T-cell (primary cell): ENCODE measurements around the gene FAM135A. TPM values are rescaled to one million over a fixed set of nuclear protein-coding genes. Genes with fewer than 3 reads are reported as not detected.
A peak's percentile ranks its signal among the peaks of the same experiment; 100 is the strongest.
"Not testable (repeated sequence)": the region's sequence is repeated elsewhere in the genome, so short reads cannot be mapped to it uniquely, and the experiment has no call there.

Source experiments
- ATAC-seq, 4 experiments: fragments of 200-7000 bp in 3 of 4; fragments of 150-1000 bp in 1 of 4; cut with Tn5 transposase; replicated peaks in 1 of 4; 1 replicate in 3 of 4; 2 replicates in 1 of 4; pipeline ENCODE4 v1.10.0; 2021; ENCODE audit warnings: moderate library complexity in 3 of 4, mild to moderate bottlenecking in 2 of 4, moderate number of reproducible peaks in 1 of 4
- CTCF ChIA-PET, 2 donors: fragments of 300-600 bp; sonication (Branson Sonifier 250); formaldehyde crosslinking; loops; one replicate each; lab custom pipeline; 2022; ENCODE audit warnings: antibody characterized with exemption in 2 of 2; lab: Charles Lee
- POLR2A ChIA-PET, 2 donors: fragments of 300-600 bp; sonication (Branson Sonifier 250); formaldehyde crosslinking; loops; one replicate each; lab custom pipeline; 2022; ENCODE audit warnings: antibody characterized with exemption in 2 of 2; lab: Charles Lee
- DNase-seq, 35 experiments: peaks; one replicate each; pipeline versions ENCODE4 v3.0.0 to v3.0.0-alpha.2; 2013 to 2023
- H3K27ac ChIP-seq: one replicate; pipeline ENCODE4 v1.5.1; 2013; ENCODE audit warnings: low read length
- H3K27me3 ChIP-seq, 2 experiments: replicated peaks in 1 of 2; 1 replicate in 1 of 2; 2 replicates in 1 of 2; pipeline versions ENCODE4 v1.6.1 to v1.7.0; 2013; ENCODE audit warnings: low read length in 1 of 2, mixed read lengths in 1 of 2; ENCODE audit not compliant: control insufficient read depth in 2 of 2, insufficient read depth in 2 of 2; ENCODE audit errors: extremely low read depth in 1 of 2
- H3K36me3 ChIP-seq, 2 donors: 1 replicate in 1 of 2; 2 replicates in 1 of 2; pipeline versions ENCODE4 v1.6.1 to v1.7.0; 2013; ENCODE audit warnings: low read length in 1 of 2; ENCODE audit not compliant: control insufficient read depth in 2 of 2, insufficient read depth in 1 of 2; ENCODE audit errors: extremely low read depth in 1 of 2
- H3K4me1 ChIP-seq, 2 experiments: 1 replicate in 1 of 2; 2 replicates in 1 of 2; pipeline versions ENCODE4 v1.6.1 to v1.7.0; 2013; ENCODE audit warnings: low read length in 2 of 2, mixed read lengths in 1 of 2; ENCODE audit not compliant: insufficient read depth in 2 of 2, control insufficient read depth in 1 of 2; ENCODE audit errors: extremely low read depth in 1 of 2
- H3K4me3 ChIP-seq, 2 donors: 1 replicate in 1 of 2; 2 replicates in 1 of 2; pipeline versions ENCODE4 v1.5.1 to v1.7.0; 2013; ENCODE audit warnings: mild to moderate bottlenecking in 2 of 2, low read length in 1 of 2, moderate library complexity in 1 of 2; ENCODE audit not compliant: control insufficient read depth in 1 of 2; ENCODE audit errors: extremely low read depth in 1 of 2
- H3K9me3 ChIP-seq: 2 replicates; pipeline ENCODE4 v1.7.0; 2013
- H3K27ac Mint-ChIP-seq, 2 donors: one replicate each; pipeline ENCODE4 v1.8.0; 2020 to 2021; ENCODE audit warnings: mild to moderate bottlenecking in 2 of 2, mixed read lengths in 2 of 2
- H3K27me3 Mint-ChIP-seq, 2 donors: one replicate each; pipeline ENCODE4 v1.8.0; 2021 to 2022; ENCODE audit warnings: mixed read lengths in 2 of 2
- H3K36me3 Mint-ChIP-seq: one replicate; pipeline ENCODE4 v1.8.0; 2021; ENCODE audit warnings: mixed read lengths
- H3K4me1 Mint-ChIP-seq, 3 donors: one replicate each; pipeline ENCODE4 v1.8.0; 2020 to 2022; ENCODE audit warnings: mixed read lengths in 3 of 3, mild to moderate bottlenecking in 1 of 3
- H3K4me3 Mint-ChIP-seq, 3 donors: one replicate each; pipeline ENCODE4 v1.8.0; 2020 to 2022; ENCODE audit warnings: mild to moderate bottlenecking in 3 of 3, mixed read lengths in 3 of 3, moderate library complexity in 3 of 3
- H3K9me3 Mint-ChIP-seq, 3 donors: one replicate each; pipeline ENCODE4 v1.8.0; 2020 to 2022; ENCODE audit warnings: mixed read lengths in 3 of 3
- WGBS: methylation state at CpG from one replicate; pipeline ENCODE4 v1.1.5; 2013; ENCODE audit warnings: missing lambda C conversion rate; ENCODE audit not compliant: insufficient coverage; 5-methylcytosine and 5-hydroxymethylcytosine counted together
- total RNA-seq, 35 experiments: library from RNA in 6 of 35; stranded (reverse) in 6 of 35; fragments of 120-200 nt in 1 of 35; gene quantifications; one replicate each; pipeline versions ENCODE4 v1.2.1 to v1.2.4 and lab custom pipeline; 2013 to 2026

The FAM135A gene
- total RNA-seq, 5 donors from 2014 or later (not counting 1 experiment from before 2014, with no cell fraction given), result 6.4 to 8.4 (median 7.6) TPM

DNA sequence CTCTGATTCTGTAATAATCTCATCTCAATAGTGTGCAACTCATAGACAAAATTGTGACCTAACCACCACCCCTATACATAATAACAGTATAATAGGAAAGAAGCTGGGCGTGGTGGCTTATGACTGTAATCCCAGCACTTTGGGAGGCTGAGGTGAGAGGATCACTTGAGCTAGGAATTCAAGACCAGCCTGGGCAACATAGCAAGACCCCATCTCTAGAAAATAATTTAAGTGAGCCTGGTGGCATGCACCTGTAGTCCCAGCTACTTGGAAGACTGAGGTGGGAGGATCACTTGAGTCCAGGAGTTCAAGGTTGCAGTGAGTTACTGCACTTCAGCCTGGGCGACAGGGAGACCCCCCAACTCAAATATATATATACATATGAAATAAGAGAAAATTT is 149.1 kb downstream of the FAM135A start:
- H3K9me3 Mint-ChIP-seq, H3K27ac ChIP-seq, ATAC-seq, H3K27me3 ChIP-seq, H3K27me3 Mint-ChIP-seq, DNase-seq, H3K9me3 ChIP-seq, H3K36me3 ChIP-seq, H3K4me3 ChIP-seq, H3K36me3 Mint-ChIP-seq, H3K4me3 Mint-ChIP-seq, POLR2A ChIA-PET, CTCF ChIA-PET, H3K27ac Mint-ChIP-seq: not testable (repeated sequence)
- H3K4me1 ChIP-seq, result peaks cover 2 to 11% of the 10 kb centered on the region in 2 experiments
- peaks cover 7 to 10% (median 10%) of the 10 kb centered on the region in 3 donors for H3K4me1 Mint-ChIP-seq
- no CpG with 5 or more reads among the region's 2 CpGs for WGBS

DNA sequence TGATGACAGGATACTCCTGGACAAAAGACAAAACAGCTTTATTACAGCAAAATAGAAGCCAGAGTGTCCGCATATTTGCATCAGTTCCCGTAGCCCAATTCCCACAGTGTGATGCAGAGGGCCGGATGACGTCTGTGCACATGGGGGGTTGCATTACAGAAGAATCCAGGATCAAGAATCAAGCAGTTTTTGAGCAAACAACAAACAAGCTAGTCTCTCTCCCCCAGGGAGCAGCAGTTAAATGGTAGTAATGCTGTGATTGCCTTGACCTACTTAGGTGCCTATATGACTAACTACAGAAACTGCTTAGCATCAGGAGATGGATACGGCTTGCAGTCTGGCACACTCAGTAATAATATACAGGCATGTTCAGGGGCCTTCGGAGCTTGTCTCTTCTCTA is 150.2 kb downstream of the FAM135A start:
- Histone ChIP-seq H3K27me3 (no peaks in the 10 kb centered on the region), H3K4me3 (no peak overlapping the region), H3K36me3 (no peaks in the 10 kb centered on the region), H3K4me1 (peaks cover 2 to 15% of the 10 kb centered on the region in 2 experiments), H3K9me3 (no peaks in the 10 kb centered on the region), H3K27ac (no peak overlapping the region)
- WGBS, result no CpG with 5 or more reads among the region's 6 CpGs
- Mint-ChIP-seq H3K4me3 (no peak overlapping the region), H3K36me3 (no peaks in the 10 kb centered on the region), H3K27ac (no peak overlapping the region), H3K27me3 (no peaks in the 10 kb centered on the region), H3K4me1 (peaks cover 7 to 18% (median 18%) of the 10 kb centered on the region in 3 donors), H3K9me3 (no peaks in the 10 kb centered on the region)
- DNase-seq, result no peak
- CTCF ChIA-PET, result interaction anchor here in 1 of 2 donors (0.6 kb wide), 1 partner anchor 343 kb away, joined by 3 read pairs; no protein-coding TSS in a partner anchor
- POLR2A ChIA-PET, result no interaction called here
- no peak for ATAC-seq

DNA sequence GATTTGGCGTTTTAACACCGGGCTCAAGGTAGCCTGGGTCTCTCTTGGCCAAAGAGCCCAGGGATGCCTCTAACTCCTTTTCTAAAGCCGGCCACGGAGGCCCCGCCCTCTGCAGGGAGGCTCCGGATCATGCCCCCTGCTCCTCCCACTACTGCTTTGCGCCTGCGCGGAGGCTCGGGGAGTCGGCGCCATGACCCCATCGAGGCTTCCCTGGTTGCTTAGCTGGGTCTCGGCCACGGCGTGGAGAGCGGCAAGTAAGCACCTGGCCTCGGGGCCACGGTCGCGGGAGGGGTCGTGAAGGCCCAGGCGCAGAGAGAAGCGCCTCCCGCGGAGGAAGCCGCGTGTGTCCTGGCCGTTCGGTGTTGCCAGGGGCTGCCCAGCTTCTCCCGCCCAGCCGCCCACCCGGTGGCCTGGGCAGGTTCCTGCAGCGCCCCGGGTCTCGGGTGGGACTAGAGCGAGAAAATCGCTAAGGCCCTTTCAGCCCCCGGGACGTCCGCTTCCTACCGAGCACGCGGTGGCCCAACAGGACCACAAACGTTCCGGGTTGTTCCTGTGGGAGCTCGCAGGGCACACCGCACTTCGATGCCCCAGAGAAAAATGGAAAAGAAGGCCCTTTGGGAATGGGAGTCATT is 153.6 kb downstream of the FAM135A start, which contains the start of gene SDHAF4:
TSS of gene SDHAF4 (plus strand) at position 180 of the 632 bp plus-strand sequence. CDS start at position 191, 11 bp downstream.
- Histone ChIP-seq H3K4me3 (peak within 1 kb of the TSS; percentile 62 to 81), H3K4me1 (peaks cover 2 to 15% of the 10 kb centered on the region in 2 experiments), H3K27ac (peak within 1 kb of the TSS; percentile 57), H3K27me3 (no peaks in the 10 kb centered on the region), H3K9me3 (no peaks in the 10 kb centered on the region), H3K36me3 (no peaks in the 10 kb centered on the region)
- DNase-seq, result peak; percentile 88 to 97 (median 94)
- POLR2A ChIA-PET, result interaction anchor here in 1 of 2 donors (0.6 to 0.7 kb wide), 2 partner anchors 9 to 10 kb away, joined by 4 to 8 read pairs; no protein-coding TSS in a partner anchor
- Mint-ChIP-seq H3K27me3 (no peaks in the 10 kb centered on the region), H3K4me1 (peaks cover 7 to 24% (median 21%) of the 10 kb centered on the region in 3 donors), H3K27ac (peak within 1 kb of the TSS; percentile 87 to 89), H3K36me3 (peaks cover 11% of the 10 kb centered on the region), H3K9me3 (peaks cover 0 to 4% (median 0%) of the 10 kb centered on the region in 3 donors), H3K4me3 (peak within 1 kb of the TSS; percentile 82 to 87 (median 86))
- ATAC-seq, result peak; percentile 99 to 100 (median 99)
- under 1% methylated on average over 43 of the region's 49 CpGs for WGBS
- CTCF ChIA-PET, result interaction anchor here (0.6 to 1.5 kb wide), 7 partner anchors 17 to 770 kb away, joined by 3 to 5 read pairs (median 3); partner anchors contain the start of gene LMBRD1 (in 1 of the 2)

DNA sequence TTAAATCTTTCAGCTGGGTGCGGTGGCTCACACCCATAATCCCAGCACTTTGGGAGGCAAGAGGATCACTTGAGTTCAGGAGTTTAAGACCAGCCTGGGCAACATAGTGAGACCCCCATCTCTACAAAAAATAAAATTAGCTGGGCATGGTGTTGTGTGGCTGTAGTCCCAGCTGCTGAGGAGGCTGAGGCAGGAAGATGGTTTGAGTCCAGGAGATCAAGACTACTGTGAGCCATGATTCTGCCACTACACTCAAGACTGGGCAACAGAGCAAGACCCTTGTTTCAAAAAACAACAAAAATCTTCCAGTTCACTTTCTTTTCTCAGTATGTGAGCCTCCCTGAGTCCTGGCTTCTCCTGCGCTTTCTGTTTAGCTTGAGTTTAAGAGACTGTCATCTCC is 161.3 kb downstream of the FAM135A start:
- POLR2A ChIA-PET, result interaction anchor here in 1 of 2 donors (0.6 kb wide), 1 partner anchor 9 kb away, joined by 4 read pairs; no protein-coding TSS in a partner anchor
- no peaks in the 10 kb centered on the region for H3K27me3 Mint-ChIP-seq
- ATAC-seq, result no peak

DNA sequence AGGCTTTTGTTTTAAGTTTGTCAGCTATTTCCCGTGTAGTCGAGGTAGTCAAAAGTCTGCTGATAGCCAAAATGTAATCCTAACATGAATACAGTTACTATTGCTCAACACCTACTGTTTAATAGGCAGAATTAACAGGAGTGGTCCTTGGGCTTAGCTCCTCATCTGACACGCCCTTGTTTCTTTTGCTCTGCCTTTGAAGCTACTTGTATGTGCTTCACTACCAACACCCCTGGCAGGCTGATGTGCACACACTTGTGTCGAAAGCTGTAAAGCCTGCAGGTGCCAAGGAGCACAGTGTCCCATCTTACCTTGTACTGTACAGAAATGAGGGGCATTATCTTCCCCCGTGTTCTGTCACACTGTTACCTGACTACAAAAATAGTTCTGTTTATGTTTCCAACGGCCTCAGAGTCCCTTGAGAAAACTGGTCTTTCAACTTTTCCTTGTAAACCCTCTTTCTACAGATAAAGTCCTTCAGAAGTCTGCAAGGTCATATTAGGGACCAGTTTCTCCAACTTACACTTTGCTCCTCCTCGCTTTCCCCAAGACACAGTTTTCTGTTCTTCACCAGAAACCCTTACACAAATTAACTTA is 162.7 kb downstream of the FAM135A start:
- Histone ChIP-seq H3K36me3 (peaks cover 4 to 7% of the 10 kb centered on the region in 2 donors), H3K4me3 (no peak overlapping the region), H3K4me1 (no peaks in the 10 kb centered on the region), H3K9me3 (no peaks in the 10 kb centered on the region), H3K27me3 (no peaks in the 10 kb centered on the region), H3K27ac (no peak overlapping the region)
- Mint-ChIP-seq H3K4me1 (no peaks in the 10 kb centered on the region), H3K36me3 (peaks cover 24% of the 10 kb centered on the region), H3K27ac (no peak overlapping the region), H3K9me3 (no peaks in the 10 kb centered on the region), H3K27me3 (no peaks in the 10 kb centered on the region), H3K4me3 (no peak overlapping the region)
- WGBS, result 84% methylated on average over 4 of the region's 7 CpGs
- DNase-seq (no peak), ATAC-seq (no peak)
- ChIA-PET POLR2A (interaction anchor here (0.6 to 1.0 kb wide), 4 partner anchors 7 to 24 kb away, joined by 3 to 8 read pairs (median 6); no protein-coding TSS in a partner anchor), CTCF (no interaction called here)

More for the DNA sequence above, 161.3 kb downstream of the FAM135A start:
- H3K36me3 ChIP-seq, result no peaks in the 10 kb centered on the region
- H3K27me3 ChIP-seq, result no peaks in the 10 kb centered on the region
- Mint-ChIP-seq H3K4me3 (no peak overlapping the region), H3K4me1 (peaks cover 0 to 4% (median 3%) of the 10 kb centered on the region in 3 donors), H3K27ac (no peak overlapping the region), H3K9me3 (peaks cover 0 to 3% (median 0%) of the 10 kb centered on the region in 3 donors), H3K36me3 (peaks cover 23% of the 10 kb centered on the region)
- DNase-seq, result no peak
- H3K27ac ChIP-seq, result no peak overlapping the region
- WGBS, result 100% methylated on average over 1 of the region's 2 CpGs
- H3K9me3 ChIP-seq, result no peaks in the 10 kb centered on the region
- no peak overlapping the region for H3K4me3 ChIP-seq
- no peaks in the 10 kb centered on the region for H3K4me1 ChIP-seq
- CTCF ChIA-PET, result interaction anchor here in 1 of 2 donors (0.6 kb wide), 1 partner anchor 265 kb away, joined by 11 read pairs; no protein-coding TSS in a partner anchor

DNA sequence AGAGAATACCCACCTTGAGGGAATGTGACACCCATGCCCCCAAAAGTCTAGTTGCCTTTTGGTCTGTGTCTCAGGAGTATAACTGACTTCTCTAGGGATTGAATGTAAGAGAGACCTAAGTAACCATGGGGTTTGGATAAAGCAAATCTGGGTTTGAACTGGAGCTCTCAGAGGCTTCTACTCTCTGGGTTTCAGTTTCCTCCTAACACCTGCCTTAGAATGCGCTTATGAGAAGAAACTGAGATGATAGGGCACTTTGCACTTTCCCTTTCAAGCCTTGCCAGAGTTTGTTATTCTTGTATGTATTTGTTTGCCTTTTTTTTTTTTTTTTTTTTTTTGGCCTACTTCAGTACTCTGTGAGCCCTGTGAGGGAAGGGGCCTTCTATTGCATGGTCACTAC is 172.8 kb downstream of the FAM135A start:
- Mint-ChIP-seq H3K27me3 (no peaks in the 10 kb centered on the region), H3K27ac (no peak overlapping the region)
- no peak for ATAC-seq

More for the DNA sequence above, 172.8 kb downstream of the FAM135A start:
- DNase-seq, result no peak
- no CpG with 5 or more reads among the region's 1 CpG for WGBS
- Histone ChIP-seq H3K27ac (no peak overlapping the region), H3K27me3 (no peaks in the 10 kb centered on the region), H3K9me3 (no peaks in the 10 kb centered on the region), H3K4me3 (no peak overlapping the region), H3K4me1 (no peaks in the 10 kb centered on the region), H3K36me3 (peaks cover under 1 to 17% of the 10 kb centered on the region in 2 donors)
- peaks cover 59% of the 10 kb centered on the region for H3K36me3 Mint-ChIP-seq
- no peaks in the 10 kb centered on the region for H3K9me3 Mint-ChIP-seq
- POLR2A ChIA-PET, result no interaction called here
- H3K4me3 Mint-ChIP-seq, result no peak overlapping the region
- peaks cover 0 to 8% (median 0%) of the 10 kb centered on the region in 3 donors for H3K4me1 Mint-ChIP-seq
- CTCF ChIA-PET, result interaction anchor here in 1 of 2 donors (0.5 to 0.6 kb wide), 2 partner anchors 21 to 38 kb away, joined by 4 to 6 read pairs; no protein-coding TSS in a partner anchor
